ENCODE measurements around the gene PHLPP2.
A peak's percentile ranks its signal among the peaks of the same experiment; 100 is the strongest.
"Not testable (repeated sequence)": the region's sequence is repeated elsewhere in the genome, so short reads cannot be mapped to it uniquely, and the experiment has no call there.

The PHLPP2 gene

GRCh38 chr16:71618429-71618828 lies 106.1 kb downstream of the PHLPP2 start:
- Histone ChIP-seq H3K14ac (ENCODE audit: low read length) (no peak overlapping the region), H3K4me1 (ENCODE audit: control insufficient read depth in 1 of 2, insufficient read depth in 2 of 2, low read length in 2 of 2) (no peaks in the 10 kb centered on the region), H3K9me3 (ENCODE audit: insufficient read depth, low read depth, low read length) (no peaks in the 10 kb centered on the region), H2AK5ac (ENCODE audit: low read length) (no peak overlapping the region), H3K23ac (ENCODE audit: low read length) (no peak overlapping the region), H3K79me2 (ENCODE audit: control insufficient read depth, insufficient read depth, low read length, poor library complexity) (no peaks in the 10 kb centered on the region), H2BK120ac (ENCODE audit: insufficient read depth, low read length, poor library complexity) (no peak overlapping the region), H3K18ac (ENCODE audit: low read length) (no peak overlapping the region), H4K8ac (ENCODE audit: low read depth, low read length) (no peak overlapping the region), H3K4ac (ENCODE audit: low read depth, low read length) (no peak overlapping the region), H3K27ac (ENCODE audit: low read depth, low read length) (no peak overlapping the region), H2BK5ac (ENCODE audit: low read depth, low read length, poor library complexity) (no peak overlapping the region), H2BK12ac (ENCODE audit: low read length) (no peak overlapping the region), H3K4me2 (ENCODE audit: low read length) (no peak overlapping the region), H3K27me3 (ENCODE audit: insufficient read depth, low read length) (no peaks in the 10 kb centered on the region), H3K36me3 (ENCODE audit: control insufficient read depth in 1 of 2, insufficient read depth in 2 of 2, low read length in 2 of 2) (no peaks in the 10 kb centered on the region), H3K9ac (ENCODE audit: low read length) (no peak overlapping the region), H3K4me3 (ENCODE audit: low read depth, low read length) (no peak overlapping the region), H4K91ac (ENCODE audit: low read depth, low read length) (no peak overlapping the region), H4K12ac (ENCODE audit: low read depth, low read length) (no peak overlapping the region), H3K79me1 (ENCODE audit: low read length) (no peaks in the 10 kb centered on the region), H2AFZ (ENCODE audit: insufficient read depth, low read length, poor library complexity) (no peak overlapping the region)
- no peak for DNase-seq
- no CpG with 5 or more reads among the region's 4 CpGs for WGBS (ENCODE audit: extremely low coverage, insufficient coverage, insufficient read length)

GRCh38 chr16:71614956-71615355 lies 109.5 kb downstream of the PHLPP2 start:
- not testable (repeated sequence) for H3K9me3 ChIP-seq (ENCODE audit: insufficient read depth, low read depth, low read length); H2BK120ac ChIP-seq (ENCODE audit: insufficient read depth, low read length, poor library complexity); H2AFZ ChIP-seq (ENCODE audit: insufficient read depth, low read length, poor library complexity); H3K27ac ChIP-seq (ENCODE audit: low read depth, low read length); H3K4ac ChIP-seq (ENCODE audit: low read depth, low read length); H3K79me1 ChIP-seq (ENCODE audit: low read length); H3K27me3 ChIP-seq (ENCODE audit: insufficient read depth, low read length); H4K8ac ChIP-seq (ENCODE audit: low read depth, low read length); H2BK12ac ChIP-seq (ENCODE audit: low read length); H2AK5ac ChIP-seq (ENCODE audit: low read length); H2BK5ac ChIP-seq (ENCODE audit: low read depth, low read length, poor library complexity); H3K79me2 ChIP-seq (ENCODE audit: control insufficient read depth, insufficient read depth, low read length, poor library complexity); H3K4me2 ChIP-seq (ENCODE audit: low read length); H3K9ac ChIP-seq (ENCODE audit: low read length); H3K4me1 ChIP-seq (ENCODE audit: control insufficient read depth in 1 of 2, insufficient read depth in 2 of 2, low read length in 2 of 2); H4K91ac ChIP-seq (ENCODE audit: low read depth, low read length); H3K23ac ChIP-seq (ENCODE audit: low read length); H3K36me3 ChIP-seq (ENCODE audit: control insufficient read depth in 1 of 2, insufficient read depth in 2 of 2, low read length in 2 of 2); H3K14ac ChIP-seq (ENCODE audit: low read length); H3K4me3 ChIP-seq (ENCODE audit: low read depth, low read length); H3K18ac ChIP-seq (ENCODE audit: low read length); H4K12ac ChIP-seq (ENCODE audit: low read depth, low read length); DNase-seq
- WGBS (ENCODE audit: extremely low coverage, insufficient coverage, insufficient read length): no CpG with 5 or more reads among the region's 8 CpGs

- no peaks in the 10 kb centered on the region for H3K79me2 ChIP-seq (ENCODE audit: control insufficient read depth, insufficient read depth, low read length, poor library complexity)
These were observed 113.3 kb downstream of the PHLPP2 start for GRCh38 chr16:71610936-71611871.

GRCh38 chr16:71610447-71610846 lies 114.1 kb downstream of the PHLPP2 start:
- Histone ChIP-seq H2BK12ac (ENCODE audit: low read length) (no peak overlapping the region), H3K14ac (ENCODE audit: low read length) (no peak overlapping the region), H3K4me2 (ENCODE audit: low read length) (no peak overlapping the region), H3K79me2 (ENCODE audit: control insufficient read depth, insufficient read depth, low read length, poor library complexity) (no peaks in the 10 kb centered on the region), H3K4me3 (ENCODE audit: low read depth, low read length) (no peak overlapping the region), H3K18ac (ENCODE audit: low read length) (no peak overlapping the region), H4K12ac (ENCODE audit: low read depth, low read length) (no peak overlapping the region), H3K27ac (ENCODE audit: low read depth, low read length) (no peak overlapping the region), H3K4ac (ENCODE audit: low read depth, low read length) (no peak overlapping the region), H2AK5ac (ENCODE audit: low read length) (no peak overlapping the region), H3K9me3 (ENCODE audit: insufficient read depth, low read depth, low read length) (no peaks in the 10 kb centered on the region), H2BK120ac (ENCODE audit: insufficient read depth, low read length, poor library complexity) (no peak overlapping the region), H3K4me1 (ENCODE audit: control insufficient read depth in 1 of 2, insufficient read depth in 2 of 2, low read length in 2 of 2) (peaks cover 4% of the 10 kb centered on the region in 2 experiments), H4K8ac (ENCODE audit: low read depth, low read length) (no peak overlapping the region), H3K23ac (ENCODE audit: low read length) (no peak overlapping the region), H4K91ac (ENCODE audit: low read depth, low read length) (no peak overlapping the region), H3K9ac (ENCODE audit: low read length) (no peak overlapping the region), H3K27me3 (ENCODE audit: insufficient read depth, low read length) (no peaks in the 10 kb centered on the region), H2BK5ac (ENCODE audit: low read depth, low read length, poor library complexity) (no peak overlapping the region), H2AFZ (ENCODE audit: insufficient read depth, low read length, poor library complexity) (no peak overlapping the region), H3K36me3 (ENCODE audit: control insufficient read depth in 1 of 2, insufficient read depth in 2 of 2, low read length in 2 of 2) (no peaks in the 10 kb centered on the region), H3K79me1 (ENCODE audit: low read length) (no peaks in the 10 kb centered on the region)
- no CpG with 5 or more reads among the region's 4 CpGs for WGBS (ENCODE audit: extremely low coverage, insufficient coverage, insufficient read length)
- DNase-seq: peak; percentile 48

More at GRCh38 chr16:71610936-71611871, 113.3 kb downstream of the PHLPP2 start:
- Histone ChIP-seq H3K9ac (ENCODE audit: low read length) (no peak overlapping the region), H3K14ac (ENCODE audit: low read length) (no peak overlapping the region), H3K23ac (ENCODE audit: low read length) (no peak overlapping the region), H3K4me3 (ENCODE audit: low read depth, low read length) (no peak overlapping the region), H3K4me1 (ENCODE audit: control insufficient read depth in 1 of 2, insufficient read depth in 2 of 2, low read length in 2 of 2) (peaks cover 4% of the 10 kb centered on the region in 2 experiments), H3K27ac (ENCODE audit: low read depth, low read length) (no peak overlapping the region), H3K4ac (ENCODE audit: low read depth, low read length) (no peak overlapping the region), H3K79me1 (ENCODE audit: low read length) (no peaks in the 10 kb centered on the region), H2AFZ (ENCODE audit: insufficient read depth, low read length, poor library complexity) (peak overlapping the region; percentile 49), H2AK5ac (ENCODE audit: low read length) (no peak overlapping the region), H4K12ac (ENCODE audit: low read depth, low read length) (no peak overlapping the region), H3K9me3 (ENCODE audit: insufficient read depth, low read depth, low read length) (no peaks in the 10 kb centered on the region), H2BK120ac (ENCODE audit: insufficient read depth, low read length, poor library complexity) (no peak overlapping the region), H4K91ac (ENCODE audit: low read depth, low read length) (no peak overlapping the region), H2BK12ac (ENCODE audit: low read length) (no peak overlapping the region), H3K27me3 (ENCODE audit: insufficient read depth, low read length) (no peaks in the 10 kb centered on the region), H3K36me3 (ENCODE audit: control insufficient read depth in 1 of 2, insufficient read depth in 2 of 2, low read length in 2 of 2) (no peaks in the 10 kb centered on the region), H3K4me2 (ENCODE audit: low read length) (peak overlapping the region; percentile 20), H4K8ac (ENCODE audit: low read depth, low read length) (peak overlapping the region; percentile 56), H2BK5ac (ENCODE audit: low read depth, low read length, poor library complexity) (no peak overlapping the region), H3K18ac (ENCODE audit: low read length) (no peak overlapping the region)
- WGBS (ENCODE audit: extremely low coverage, insufficient coverage, insufficient read length): no CpG with 5 or more reads among the region's 19 CpGs
- peak; percentile 50 to 81 for DNase-seq

Measured in trophoblast cell (in vitro differentiated cells and primary cell).